Measurements from ENCODE around the gene LTB. TPM values are rescaled to one million over a fixed set of nuclear protein-coding genes. Genes with fewer than 3 reads are reported as not detected.

LTB gene
- total and polyA plus RNA-seq, 2 donors (not counting 3 experiments of a cell fraction or from before 2014, with no cell fraction given): 1.2 to 2.1 TPM

DNA sequence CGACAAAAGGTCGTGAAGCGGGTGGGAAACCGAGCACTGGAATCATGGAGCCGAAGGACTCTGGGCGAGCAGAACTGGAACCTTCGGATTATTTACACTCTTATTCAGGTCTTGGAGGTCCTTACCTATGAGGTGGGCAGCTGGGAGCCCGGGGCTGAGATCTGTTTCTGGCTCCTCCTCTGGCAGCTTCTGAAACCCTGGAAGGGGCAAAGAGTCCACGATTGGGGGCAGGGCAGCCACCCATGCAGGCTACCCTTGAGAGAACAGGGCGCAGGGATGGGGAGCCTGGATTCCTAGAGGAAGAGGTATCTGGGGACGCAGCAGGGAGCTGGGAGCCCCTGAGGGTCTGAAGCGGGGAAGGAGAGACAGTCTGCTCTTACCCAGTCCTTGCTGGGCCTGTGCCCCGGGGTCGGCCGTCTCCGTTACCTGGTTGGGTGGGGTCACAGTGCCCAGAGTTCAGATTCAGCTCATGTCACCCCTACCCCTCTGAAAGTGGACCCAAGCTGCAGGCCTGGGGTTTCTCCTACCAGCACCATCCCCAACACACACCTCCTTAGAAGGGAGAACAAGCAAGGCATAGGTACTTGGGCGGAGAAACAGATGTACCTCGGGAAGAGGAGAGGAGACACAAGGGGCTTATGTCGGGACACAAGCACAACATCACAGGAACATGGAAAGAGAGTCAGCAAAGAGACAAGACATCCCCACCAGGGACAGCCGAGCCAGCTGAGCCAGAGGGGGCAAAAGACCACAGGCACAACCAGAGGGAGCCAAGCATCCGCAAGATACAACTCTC lies 592 bp downstream of the LTB start:
- no peaks in the 10 kb centered on the region for H3K27me3 ChIP-seq (ENCODE audit: control insufficient read depth in 2 of 2, insufficient read depth in 2 of 2, low read length in 2 of 2)
- DNase-seq (ENCODE audit: low read depth, low spot score) (no peak), FAIRE-seq (peak; percentile 67)
- dilution Hi-C loops (cut with MboI; ENCODE audit: extremely low pct_ligation_motif_present, low sequenced_read_pairs) (no loop called here), intact Hi-C loops (cut with micrococcal nuclease) (loop anchor here (1.0 kb wide), 3 partner anchors 17 to 30 kb away; no protein-coding TSS in a partner anchor)
- no peaks in the 10 kb centered on the region for H3K36me3 ChIP-seq (ENCODE audit: control insufficient read depth in 2 of 2, extremely low read depth in 1 of 2, insufficient read depth in 2 of 2, low read length in 2 of 2)
- peak overlapping the region; percentile 56 to 71 (median 70) for H3K4me3 ChIP-seq (replicated peaks in 1 of 3; ENCODE audit: insufficient read depth in 1 of 3, low read depth in 1 of 3, low read length in 3 of 3)
- peak; percentile 43 for TF ChIP-seq POLR2A (IDR thresholded peaks at IDR 0.05; ENCODE audit: low read depth, low read length)
- TF ChIP-seq, protein P1, sequence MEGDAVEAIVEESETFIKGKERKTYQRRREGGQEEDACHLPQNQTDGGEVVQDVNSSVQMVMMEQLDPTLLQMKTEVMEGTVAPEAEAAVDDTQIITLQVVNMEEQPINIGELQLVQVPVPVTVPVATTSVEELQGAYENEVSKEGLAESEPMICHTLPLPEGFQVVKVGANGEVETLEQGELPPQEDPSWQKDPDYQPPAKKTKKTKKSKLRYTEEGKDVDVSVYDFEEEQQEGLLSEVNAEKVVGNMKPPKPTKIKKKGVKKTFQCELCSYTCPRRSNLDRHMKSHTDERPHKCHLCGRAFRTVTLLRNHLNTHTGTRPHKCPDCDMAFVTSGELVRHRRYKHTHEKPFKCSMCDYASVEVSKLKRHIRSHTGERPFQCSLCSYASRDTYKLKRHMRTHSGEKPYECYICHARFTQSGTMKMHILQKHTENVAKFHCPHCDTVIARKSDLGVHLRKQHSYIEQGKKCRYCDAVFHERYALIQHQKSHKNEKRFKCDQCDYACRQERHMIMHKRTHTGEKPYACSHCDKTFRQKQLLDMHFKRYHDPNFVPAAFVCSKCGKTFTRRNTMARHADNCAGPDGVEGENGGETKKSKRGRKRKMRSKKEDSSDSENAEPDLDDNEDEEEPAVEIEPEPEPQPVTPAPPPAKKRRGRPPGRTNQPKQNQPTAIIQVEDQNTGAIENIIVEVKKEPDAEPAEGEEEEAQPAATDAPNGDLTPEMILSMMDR (IDR thresholded peaks at IDR 0.05; ENCODE audit: extremely low read depth in 1 of 2, insufficient read depth in 1 of 2, low read depth in 1 of 2, low read length in 2 of 2): no peak
- H4K20me1 ChIP-seq (replicated peaks; ENCODE audit: control insufficient read depth, extremely low read depth, insufficient read depth, low read length): no peaks in the 10 kb centered on the region
- peak overlapping the region; percentile 55 for H3K27ac ChIP-seq (ENCODE audit: insufficient read depth, low read depth, low read length)
- peaks cover 16% of the 10 kb centered on the region for H3K4me1 ChIP-seq (ENCODE audit: control insufficient read depth, extremely low read depth, insufficient read depth, low read length)
- no TSS peak for BruUV-seq (replicated peaks)
- H3K79me2 ChIP-seq (ENCODE audit: control insufficient read depth, insufficient read depth, low read length): peaks cover 10% of the 10 kb centered on the region
- no peaks in the 10 kb centered on the region for H3K9me3 ChIP-seq (replicated peaks; ENCODE audit: control insufficient read depth, insufficient read depth, low read length)
- H3K9me1 ChIP-seq (replicated peaks; ENCODE audit: control insufficient read depth, extremely low read depth, insufficient read depth, low read length): no peaks in the 10 kb centered on the region
- CTCF ChIA-PET: interaction anchor here (1.0 to 32.6 kb wide), 6 partner anchors 8 to 50 kb away, joined by 3 to 1517 read pairs (median 8); partner anchors contain the start of genes ATP6V1G2, DDX39B, NCR3 and NFKBIL1
- H3K9ac ChIP-seq (replicated peaks; ENCODE audit: extremely low read depth, insufficient read depth, low read length): peak overlapping the region; percentile 71
- H3K4me2 ChIP-seq (ENCODE audit: insufficient read depth, low read length): peak overlapping the region; percentile 78
- peak overlapping the region; percentile 40 for H2AFZ ChIP-seq (ENCODE audit: low read depth, low read length)
- POLR2A ChIA-PET: interaction anchor here (0.7 to 1.6 kb wide), 6 partner anchors 7 to 39 kb away, joined by 3 to 5 read pairs (median 3); partner anchors contain the start of gene PRRC2A
